Omental fat pad (tissue), 4 donors: ENCODE data around the gene ITGA1. TPM values are rescaled to one million over a fixed set of nuclear protein-coding genes. Genes with fewer than 3 reads are reported as not detected.
"Not testable (repeated sequence)": the region's sequence is repeated elsewhere in the genome, so short reads cannot be mapped to it uniquely, and the experiment has no call there.

Experiments
- ATAC-seq: fragments of 150-250 bp; one replicate; pipeline ENCODE4 v1.9.1; 2016; ENCODE audit warnings: mild to moderate bottlenecking, moderate library complexity; ENCODE audit not compliant: low FRiP score
- DNase-seq: peaks from one replicate; pipeline ENCODE4 v3.0.0-alpha.2; 2019; ENCODE audit warnings: low spot score
- CTCF ChIP-seq, 3 donors: fragments of 450-650 bp; IDR thresholded peaks; one replicate each; pipeline ENCODE4 v1.5.1; 2016 to 2017; ENCODE audit warnings: antibody characterized with exemption in 3 of 3, mild to moderate bottlenecking in 3 of 3, moderate library complexity in 2 of 3
- total RNA-seq, 4 donors: library from RNA; depleted of rRNA; stranded (reverse); fragments of >200 nt; gene quantifications; one replicate each; pipeline ENCODE4 v1.1.0, GENCODE V29; 2016

The ITGA1 gene
- total RNA-seq, 4 donors from 2014 or later, result 23.0 to 181 (median 55.0) TPM

GRCh38 chr5:52950686-52951085 is 163.0 kb downstream of the ITGA1 start:
- DNase-seq (no peak), ATAC-seq (no peak)
- no peak for TF ChIP-seq CTCF (IDR thresholded peaks at IDR 0.05)

- no peak for TF ChIP-seq CTCF (IDR thresholded peaks at IDR 0.05)
- no peak for ATAC-seq
- DNase-seq, result no peak
Observed at GRCh38 chr5:52952483-52952882, 164.8 kb downstream of the ITGA1 start.

GRCh38 chr5:52956014-52956413 is 168.3 kb downstream of the ITGA1 start:
- TF ChIP-seq CTCF (IDR thresholded peaks at IDR 0.05), result no peak
- DNase-seq, result no peak
- no peak for ATAC-seq

GRCh38 chr5:52956915-52957747 is 169.4 kb downstream of the ITGA1 start:
- ATAC-seq, result no peak
- no peak for DNase-seq
- TF ChIP-seq CTCF (IDR thresholded peaks at IDR 0.05), result no peak

- TF ChIP-seq CTCF (IDR thresholded peaks at IDR 0.05), result no peak
- DNase-seq (no peak), ATAC-seq (no peak)
Observed at GRCh38 chr5:52961274-52961681, 173.6 kb downstream of the ITGA1 start.

GRCh38 chr5:52963636-52964035 is 175.9 kb downstream of the ITGA1 start:
- ATAC-seq, result no peak
- DNase-seq, result no peak
- no peak for TF ChIP-seq CTCF (IDR thresholded peaks at IDR 0.05)

- DNase-seq (no peak), ATAC-seq (no peak)
- TF ChIP-seq CTCF (IDR thresholded peaks at IDR 0.05), result no peak
Observed at GRCh38 chr5:52964138-52964537, 176.4 kb downstream of the ITGA1 start.

GRCh38 chr5:52976157-52976556 is 188.4 kb downstream of the ITGA1 start:
- not testable (repeated sequence) for ATAC-seq

More at GRCh38 chr5:52976157-52976556, 188.4 kb downstream of the ITGA1 start:
- DNase-seq, result not testable (repeated sequence)
